DOHH2 (cell line): ENCODE data around the gene RBP2.

Experiments
- H3F3A ChIP-seq: fragments of 200-600 bp; sonication (generic), shearing (Covaris generic); 2 replicates; pipeline ENCODE4 v1.6.0; 2016; ENCODE audit warnings: antibody characterized with exemption, mild to moderate bottlenecking; ENCODE audit not compliant: control insufficient read depth, insufficient read depth
- H3K27ac ChIP-seq: fragments of 200-600 bp; sonication (generic); 2 replicates; pipeline ENCODE4 v1.5.1; 2014; ENCODE audit warnings: low read depth, mild to moderate bottlenecking, low read length, moderate library complexity
- H3K27me3 ChIP-seq: fragments of 200-600 bp; sonication (generic); 2 replicates; pipeline ENCODE4 v1.6.1; 2014; ENCODE audit warnings: mild to moderate bottlenecking, low read length, mixed read lengths; ENCODE audit not compliant: control insufficient read depth
- H3K36me3 ChIP-seq: fragments of 200-600 bp; sonication (generic); 2 replicates; pipeline ENCODE4 v1.6.1; 2014; ENCODE audit warnings: mild to moderate bottlenecking, low read length, moderate library complexity, mixed read lengths; ENCODE audit not compliant: control insufficient read depth
- H3K4me1 ChIP-seq: fragments of 200-600 bp; sonication (generic); 2 replicates; pipeline ENCODE4 v1.6.1; 2014; ENCODE audit warnings: mild to moderate bottlenecking, low read length, mixed read lengths; ENCODE audit not compliant: control insufficient read depth
- H3K4me2 ChIP-seq: fragments of 200-600 bp; sonication (generic); 2 replicates; pipeline ENCODE4 v1.6.0; 2014; ENCODE audit warnings: mild to moderate bottlenecking, low read length, moderate library complexity
- H3K4me3 ChIP-seq: fragments of 200-600 bp; sonication (generic); 2 replicates; pipeline ENCODE4 v1.5.1; 2014; ENCODE audit warnings: mild to moderate bottlenecking, low read length, mixed read lengths
- H3K79me2 ChIP-seq: fragments of 200-600 bp; sonication (generic); 2 replicates; pipeline ENCODE4 v1.6.1; 2014; ENCODE audit warnings: mild to moderate bottlenecking, low read length, mixed read lengths; ENCODE audit not compliant: control insufficient read depth
- H3K9me2 ChIP-seq: fragments of 200-600 bp; sonication (generic); replicated peaks from 2 replicates; pipeline ENCODE4 v1.6.1; 2014; ENCODE audit warnings: mild to moderate bottlenecking, low read length, mixed read lengths; ENCODE audit not compliant: control insufficient read depth
- H3K9me3 ChIP-seq: fragments of 200-600 bp; sonication (generic); 2 replicates; pipeline ENCODE4 v1.6.1; 2014; ENCODE audit warnings: antibody characterized with exemption, low read length, mixed read lengths; ENCODE audit not compliant: control insufficient read depth, insufficient read depth
- H4K20me1 ChIP-seq: fragments of 200-600 bp; sonication (generic); 2 replicates; pipeline ENCODE4 v1.6.0; 2014; ENCODE audit warnings: low read depth, mild to moderate bottlenecking, antibody characterized with exemption, low read length, moderate library complexity; ENCODE audit not compliant: control insufficient read depth, insufficient read depth
- CTCF ChIP-seq: fragments of 200-600 bp; sonication (generic); IDR thresholded peaks from one replicate; pipeline ENCODE4 v1.5.1; 2014; ENCODE audit warnings: antibody characterized with exemption, mild to moderate bottlenecking, low read depth, low read length; ENCODE audit not compliant: poor library complexity, severe bottlenecking
- EZH2phosphoT487 ChIP-seq: fragments of 200-600 bp; sonication (generic); IDR thresholded peaks from 2 replicates; pipeline ENCODE4 v1.6.1; 2017; ENCODE audit warnings: borderline replicate concordance, mild to moderate bottlenecking, antibody characterized with exemption, low read length, moderate library complexity, mixed read lengths

The RBP2 gene

GRCh38 chr3:139443186-139443585, 33.1 kb downstream of the RBP2 start:
- no peak overlapping the region for H3K4me2 ChIP-seq
- TF ChIP-seq CTCF (no peak), EZH2phosphoT487 (no peak)
- no peaks in the 10 kb centered on the region for H3K9me3 ChIP-seq
- no peaks in the 10 kb centered on the region for H3F3A ChIP-seq
- H3K4me3 ChIP-seq, result no peak overlapping the region
- H4K20me1 ChIP-seq, result no peaks in the 10 kb centered on the region
- no peaks in the 10 kb centered on the region for H3K9me2 ChIP-seq
- H3K27ac ChIP-seq, result no peak overlapping the region
- no peaks in the 10 kb centered on the region for H3K4me1 ChIP-seq
- H3K27me3 ChIP-seq, result no peaks in the 10 kb centered on the region
- H3K79me2 ChIP-seq, result no peaks in the 10 kb centered on the region
- no peaks in the 10 kb centered on the region for H3K36me3 ChIP-seq

GRCh38 chr3:139441656-139442055, 34.7 kb downstream of the RBP2 start:
- H3K4me1 ChIP-seq, result no peaks in the 10 kb centered on the region

GRCh38 chr3:139440639-139441556, 35.4 kb downstream of the RBP2 start:
- H3K4me1 ChIP-seq, result no peaks in the 10 kb centered on the region

More at GRCh38 chr3:139441656-139442055, 34.7 kb downstream of the RBP2 start:
- Histone ChIP-seq H3K79me2 (no peaks in the 10 kb centered on the region), H3K4me3 (no peak overlapping the region), H3K27me3 (no peaks in the 10 kb centered on the region), H3K27ac (no peak overlapping the region), H3K4me2 (no peak overlapping the region), H3K9me3 (no peaks in the 10 kb centered on the region), H3F3A (no peaks in the 10 kb centered on the region), H3K9me2 (no peaks in the 10 kb centered on the region), H3K36me3 (no peaks in the 10 kb centered on the region), H4K20me1 (no peaks in the 10 kb centered on the region)
- TF ChIP-seq EZH2phosphoT487 (no peak), CTCF (no peak)

More at GRCh38 chr3:139440639-139441556, 35.4 kb downstream of the RBP2 start:
- no peak overlapping the region for H3K4me3 ChIP-seq
- H3K9me2 ChIP-seq, result no peaks in the 10 kb centered on the region
- H3K4me2 ChIP-seq, result no peak overlapping the region
- H3K36me3 ChIP-seq, result no peaks in the 10 kb centered on the region
- no peaks in the 10 kb centered on the region for H4K20me1 ChIP-seq
- no peak overlapping the region for H3K27ac ChIP-seq
- TF ChIP-seq CTCF (no peak), EZH2phosphoT487 (no peak)
- no peaks in the 10 kb centered on the region for H3F3A ChIP-seq
- no peaks in the 10 kb centered on the region for H3K27me3 ChIP-seq
- H3K9me3 ChIP-seq, result no peaks in the 10 kb centered on the region
- H3K79me2 ChIP-seq, result no peaks in the 10 kb centered on the region
